ENCODE data around the gene DPYD.

The DPYD gene

DNA sequence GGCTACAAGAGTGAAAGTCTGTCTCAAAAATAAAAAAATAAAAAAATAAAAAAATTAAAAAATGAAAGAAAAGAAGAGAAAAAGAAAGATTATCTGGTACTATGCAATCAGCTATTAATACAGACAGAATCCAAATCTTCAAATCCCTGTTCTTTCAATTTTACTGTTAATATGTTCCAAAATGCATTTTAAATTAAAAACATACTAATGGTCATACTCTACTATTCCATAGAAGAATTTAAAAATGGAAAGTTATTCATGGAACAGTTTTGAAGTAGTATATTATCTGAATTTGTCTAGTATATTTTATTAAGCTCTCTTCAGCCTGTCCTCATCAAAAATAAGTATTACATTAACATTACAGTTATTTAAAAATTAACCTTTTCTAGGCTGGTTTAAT lies 769.2 kb downstream of the DPYD start:
- TF ChIP-seq CTBP1 (IDR thresholded peaks at IDR 0.05; ENCODE audit: borderline replicate concordance), result no peak
- TF ChIP-seq ELF4 (IDR thresholded peaks at IDR 0.05), result no peak
- TF ChIP-seq SUZ12 (IDR thresholded peaks at IDR 0.05), result no peak
- TF ChIP-seq FOXM1 (IDR thresholded peaks at IDR 0.05; ENCODE audit: borderline replicate concordance), result no peak
- no peak for TF ChIP-seq ARNT (IDR thresholded peaks at IDR 0.05)
- TF ChIP-seq NFRKB (IDR thresholded peaks at IDR 0.05), result no peak
- no peak for TF ChIP-seq LEF1 (IDR thresholded peaks at IDR 0.05; ENCODE audit: borderline replicate concordance)
- no peak for TF ChIP-seq FOXA1 (IDR thresholded peaks at IDR 0.05)
- TF ChIP-seq SP1 (IDR thresholded peaks at IDR 0.05), result no peak
- TF ChIP-seq, protein P1, sequence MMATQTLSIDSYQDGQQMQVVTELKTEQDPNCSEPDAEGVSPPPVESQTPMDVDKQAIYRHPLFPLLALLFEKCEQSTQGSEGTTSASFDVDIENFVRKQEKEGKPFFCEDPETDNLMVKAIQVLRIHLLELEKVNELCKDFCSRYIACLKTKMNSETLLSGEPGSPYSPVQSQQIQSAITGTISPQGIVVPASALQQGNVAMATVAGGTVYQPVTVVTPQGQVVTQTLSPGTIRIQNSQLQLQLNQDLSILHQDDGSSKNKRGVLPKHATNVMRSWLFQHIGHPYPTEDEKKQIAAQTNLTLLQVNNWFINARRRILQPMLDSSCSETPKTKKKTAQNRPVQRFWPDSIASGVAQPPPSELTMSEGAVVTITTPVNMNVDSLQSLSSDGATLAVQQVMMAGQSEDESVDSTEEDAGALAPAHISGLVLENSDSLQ (IDR thresholded peaks at IDR 0.05), result no peak
- TF ChIP-seq ZNF384 (IDR thresholded peaks at IDR 0.05), result no peak
- CTCF ChIA-PET, result no interaction called here

DNA sequence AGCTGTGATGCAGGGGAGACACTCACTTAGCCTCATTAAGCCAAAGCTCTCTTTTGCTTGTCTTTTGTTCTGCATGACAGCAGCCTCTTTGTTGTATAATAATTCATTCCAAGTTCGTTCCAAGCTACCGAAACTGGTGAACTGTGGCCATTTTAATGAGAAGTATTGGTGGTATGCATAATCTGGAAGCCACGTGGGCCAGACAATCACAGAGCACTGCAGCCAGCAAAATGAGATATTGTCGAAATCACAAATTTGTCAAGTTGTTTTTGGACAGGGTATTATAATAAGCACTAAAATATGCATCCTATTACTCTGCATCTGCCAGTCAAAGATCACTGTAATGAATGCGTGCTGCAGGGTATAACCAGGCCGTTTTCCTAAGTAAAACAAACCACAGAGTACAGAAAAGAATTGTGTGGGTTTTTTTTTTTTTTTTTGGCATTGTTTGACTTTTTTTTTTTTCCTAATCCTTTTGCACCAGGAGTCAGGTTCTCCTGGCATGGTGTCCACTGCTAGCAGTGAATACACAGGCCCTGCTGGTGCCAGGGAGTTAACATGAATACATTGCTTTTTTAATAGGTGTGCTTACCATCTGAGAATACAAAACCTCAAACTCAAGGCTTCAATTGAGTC lies 775.4 kb downstream of the DPYD start:
- CTCF ChIA-PET, result no interaction called here
- no peak for DNase-seq (ENCODE audit: extremely low spot score)
- POLR2A ChIA-PET, result no interaction called here
- no peak for TF ChIP-seq HDGF (IDR thresholded peaks at IDR 0.05; ENCODE audit: borderline replicate concordance)
- no peak for TF ChIP-seq TARDBP (IDR thresholded peaks at IDR 0.05)
- TF ChIP-seq FOXK2 (IDR thresholded peaks at IDR 0.05), result no peak
- no peak for TF ChIP-seq ZNF384 (IDR thresholded peaks at IDR 0.05)

More for the DNA sequence above, 769.2 kb downstream of the DPYD start:
- DNase-seq (ENCODE audit: extremely low spot score), result no peak
- POLR2A ChIA-PET, result no interaction called here

DNA sequence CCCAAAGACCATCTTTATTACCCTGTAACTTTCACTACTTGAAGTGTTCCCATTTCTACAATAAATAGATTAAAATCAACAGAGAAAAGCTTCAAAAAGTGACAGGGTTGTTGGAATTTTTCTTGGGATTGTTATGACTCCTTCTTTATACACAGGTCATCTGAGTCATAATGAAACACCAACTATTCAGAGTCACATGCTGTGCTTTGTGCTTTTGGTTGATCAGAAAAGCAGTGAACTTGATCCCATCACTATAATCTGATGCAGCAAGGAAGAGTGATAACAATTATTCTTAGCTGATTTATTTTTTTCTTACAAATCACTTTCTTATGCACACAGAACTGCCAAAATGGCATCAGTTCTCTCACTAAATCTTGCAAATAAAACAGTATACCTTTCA lies 776.3 kb downstream of the DPYD start:
- TF ChIP-seq FOXM1 (IDR thresholded peaks at IDR 0.05; ENCODE audit: borderline replicate concordance) (no peak), BHLHE40 (IDR thresholded peaks at IDR 0.05; ENCODE audit: borderline replicate concordance) (no peak), LEF1 (IDR thresholded peaks at IDR 0.05; ENCODE audit: borderline replicate concordance) (no peak), FOXA1 (IDR thresholded peaks at IDR 0.05) (no peak), TARDBP (IDR thresholded peaks at IDR 0.05) (no peak), NFRKB (IDR thresholded peaks at IDR 0.05) (no peak), L3MBTL2 (conservative IDR thresholded peaks at IDR 0.05) (no peak), FOXK2 (IDR thresholded peaks at IDR 0.05) (no peak), HDGF (IDR thresholded peaks at IDR 0.05; ENCODE audit: borderline replicate concordance) (no peak), ZNF384 (IDR thresholded peaks at IDR 0.05) (no peak), CTBP1 (IDR thresholded peaks at IDR 0.05; ENCODE audit: borderline replicate concordance) (no peak), SP1 (IDR thresholded peaks at IDR 0.05) (no peak)
- TF ChIP-seq, protein P1 (IDR thresholded peaks at IDR 0.05), result no peak
- no peak for DNase-seq (ENCODE audit: extremely low spot score)
- CTCF ChIA-PET, result no interaction called here
- POLR2A ChIA-PET, result no interaction called here

DNA sequence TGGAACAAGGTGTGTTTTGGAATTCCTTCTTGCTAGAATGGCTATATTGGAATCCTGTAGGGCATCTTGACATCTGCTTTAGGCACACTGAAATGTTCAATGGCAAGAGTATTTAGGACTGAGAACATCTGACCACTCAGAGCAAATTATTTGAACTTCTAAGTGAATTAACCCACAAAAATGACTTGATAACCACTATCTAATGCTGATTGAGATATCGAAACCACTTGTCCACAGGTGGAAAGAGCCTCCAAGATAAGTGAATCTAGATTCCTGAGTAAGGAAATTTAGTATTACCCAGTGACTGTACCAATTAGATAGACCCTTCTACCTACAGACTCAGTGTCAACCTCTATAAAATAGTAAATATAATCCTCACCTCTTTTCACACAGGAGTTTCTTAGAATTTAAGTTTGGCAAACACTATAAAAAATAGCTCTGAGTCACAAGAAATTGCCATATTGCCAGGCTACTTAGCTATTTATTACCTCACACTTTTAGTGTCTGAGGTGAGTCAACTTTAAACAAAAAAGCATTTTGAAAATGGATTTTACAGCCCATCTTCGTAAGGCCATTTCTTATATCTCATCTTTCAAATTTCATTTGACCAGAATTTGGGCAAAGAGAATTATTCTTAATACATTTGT lies 777.5 kb downstream of the DPYD start:
- POLR2A ChIA-PET, result no interaction called here
- TF ChIP-seq FOXK2 (IDR thresholded peaks at IDR 0.05) (no peak), CTBP1 (IDR thresholded peaks at IDR 0.05; ENCODE audit: borderline replicate concordance) (no peak), TARDBP (IDR thresholded peaks at IDR 0.05) (no peak), ELF4 (IDR thresholded peaks at IDR 0.05) (no peak), NFRKB (IDR thresholded peaks at IDR 0.05) (no peak), L3MBTL2 (conservative IDR thresholded peaks at IDR 0.05) (no peak), SUZ12 (IDR thresholded peaks at IDR 0.05) (no peak), HDGF (IDR thresholded peaks at IDR 0.05; ENCODE audit: borderline replicate concordance) (no peak), FOXM1 (IDR thresholded peaks at IDR 0.05; ENCODE audit: borderline replicate concordance) (no peak), SP1 (IDR thresholded peaks at IDR 0.05) (no peak), LEF1 (IDR thresholded peaks at IDR 0.05; ENCODE audit: borderline replicate concordance) (no peak), ZNF384 (IDR thresholded peaks at IDR 0.05) (no peak), ARNT (IDR thresholded peaks at IDR 0.05) (no peak), FOXA1 (IDR thresholded peaks at IDR 0.05) (no peak)
- TF ChIP-seq, protein P1 (IDR thresholded peaks at IDR 0.05), result no peak

DNA sequence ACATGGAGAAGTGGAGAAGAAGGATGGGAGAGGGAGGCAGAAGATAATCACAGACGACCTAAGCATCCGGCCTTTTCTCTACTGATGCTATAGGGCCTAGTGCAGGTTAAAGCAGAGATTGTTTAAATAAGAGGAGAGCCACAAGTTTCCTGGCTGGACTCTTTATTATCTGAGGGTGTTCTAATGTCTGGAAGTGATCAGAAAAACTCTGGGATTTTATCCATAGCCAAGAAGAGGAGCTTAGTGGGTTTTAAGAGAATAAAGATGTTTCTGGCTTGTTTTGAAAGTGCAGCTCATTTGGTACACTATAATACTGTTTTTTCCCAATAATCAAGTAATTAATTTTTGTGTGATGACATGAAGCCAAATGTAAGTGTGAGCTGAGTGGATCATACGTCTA lies 780.2 kb downstream of the DPYD start:
- DNase-seq (ENCODE audit: extremely low spot score), result no peak
- CTCF ChIA-PET, result interaction anchor here (0.7 kb wide), 1 partner anchor 14 kb away, joined by 3 read pairs; no protein-coding TSS in a partner anchor
- POLR2A ChIA-PET, result no interaction called here
- TF ChIP-seq, protein P1 (IDR thresholded peaks at IDR 0.05), result no peak
- TF ChIP-seq SUZ12 (IDR thresholded peaks at IDR 0.05), result no peak
- no peak for TF ChIP-seq NFRKB (IDR thresholded peaks at IDR 0.05)
- TF ChIP-seq SP1 (IDR thresholded peaks at IDR 0.05), result no peak

More for the DNA sequence above, 777.5 kb downstream of the DPYD start:
- no peak for DNase-seq (ENCODE audit: extremely low spot score)
- CTCF ChIA-PET, result no interaction called here

DNA sequence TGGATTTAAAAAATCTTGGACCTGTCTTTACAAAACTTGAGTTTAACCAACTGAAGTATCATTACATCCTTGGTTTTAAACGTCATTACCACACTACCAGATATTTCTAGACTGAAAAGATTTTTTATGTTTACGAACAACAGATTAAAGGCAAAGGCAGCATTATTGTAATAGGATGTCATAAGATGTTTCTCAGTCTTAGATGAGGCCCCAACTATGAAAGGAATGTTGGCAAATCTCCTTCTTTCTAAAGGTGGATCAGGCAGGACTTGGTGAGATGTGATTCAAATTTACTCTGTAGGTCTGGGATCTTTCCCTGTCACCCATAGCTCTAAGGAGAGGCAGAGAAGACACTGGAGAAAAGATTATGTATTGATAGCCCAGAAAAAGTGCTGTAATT lies 781.3 kb downstream of the DPYD start:
- DNase-seq (ENCODE audit: extremely low spot score), result no peak
- TF ChIP-seq LEF1 (IDR thresholded peaks at IDR 0.05; ENCODE audit: borderline replicate concordance) (no peak), TARDBP (IDR thresholded peaks at IDR 0.05) (no peak), ARNT (IDR thresholded peaks at IDR 0.05) (no peak), HDGF (IDR thresholded peaks at IDR 0.05; ENCODE audit: borderline replicate concordance) (no peak), L3MBTL2 (conservative IDR thresholded peaks at IDR 0.05) (no peak), ELF4 (IDR thresholded peaks at IDR 0.05) (no peak), ZNF384 (IDR thresholded peaks at IDR 0.05) (no peak), CTBP1 (IDR thresholded peaks at IDR 0.05; ENCODE audit: borderline replicate concordance) (no peak), BHLHE40 (IDR thresholded peaks at IDR 0.05; ENCODE audit: borderline replicate concordance) (no peak), FOXM1 (IDR thresholded peaks at IDR 0.05; ENCODE audit: borderline replicate concordance) (no peak)
- TF ChIP-seq, protein P1 (IDR thresholded peaks at IDR 0.05), result no peak
- ChIA-PET POLR2A (no interaction called here), CTCF (no interaction called here)

Measured in HEK293T (cell line).